GM12875 (cell line): Measurements from ENCODE around the gene ARHGEF28.

Experiments used
- H3K4me3 ChIP-seq: one replicate; pipeline ENCODE4 v1.5.1; 2011; ENCODE audit warnings: low read depth, low read length, control low read depth
- TF ChIP-seq, protein P1 (sequence below): IDR thresholded peaks from 2 replicates; pipeline ENCODE4 v1.5.1; 2011; ENCODE audit warnings: low read depth, mild to moderate bottlenecking, control low read depth, inconsistent platforms, low read length, moderate library complexity, borderline replicate concordance; ENCODE audit not compliant: insufficient read depth

The ARHGEF28 gene

DNA sequence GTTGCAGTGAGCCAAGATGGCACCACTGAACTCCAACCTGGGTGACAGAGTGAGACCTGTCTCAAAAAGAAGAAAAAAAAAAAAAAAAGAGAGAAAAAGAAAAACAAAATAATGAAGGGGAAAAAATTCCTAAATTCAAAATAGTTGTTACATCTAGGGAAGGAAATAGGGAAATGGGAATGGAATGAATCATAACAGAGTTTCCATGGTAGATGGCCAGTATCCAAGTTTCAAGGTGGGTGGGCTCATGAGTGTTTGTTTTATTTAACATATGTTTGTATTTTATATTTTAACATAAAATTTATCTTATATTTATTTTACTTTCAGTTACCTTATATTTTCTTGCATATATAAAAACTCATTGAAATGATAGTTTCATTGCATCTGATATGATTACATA is 215.6 kb downstream of the ARHGEF28 start:
- no peak overlapping the region for H3K4me3 ChIP-seq
- TF ChIP-seq, protein P1, sequence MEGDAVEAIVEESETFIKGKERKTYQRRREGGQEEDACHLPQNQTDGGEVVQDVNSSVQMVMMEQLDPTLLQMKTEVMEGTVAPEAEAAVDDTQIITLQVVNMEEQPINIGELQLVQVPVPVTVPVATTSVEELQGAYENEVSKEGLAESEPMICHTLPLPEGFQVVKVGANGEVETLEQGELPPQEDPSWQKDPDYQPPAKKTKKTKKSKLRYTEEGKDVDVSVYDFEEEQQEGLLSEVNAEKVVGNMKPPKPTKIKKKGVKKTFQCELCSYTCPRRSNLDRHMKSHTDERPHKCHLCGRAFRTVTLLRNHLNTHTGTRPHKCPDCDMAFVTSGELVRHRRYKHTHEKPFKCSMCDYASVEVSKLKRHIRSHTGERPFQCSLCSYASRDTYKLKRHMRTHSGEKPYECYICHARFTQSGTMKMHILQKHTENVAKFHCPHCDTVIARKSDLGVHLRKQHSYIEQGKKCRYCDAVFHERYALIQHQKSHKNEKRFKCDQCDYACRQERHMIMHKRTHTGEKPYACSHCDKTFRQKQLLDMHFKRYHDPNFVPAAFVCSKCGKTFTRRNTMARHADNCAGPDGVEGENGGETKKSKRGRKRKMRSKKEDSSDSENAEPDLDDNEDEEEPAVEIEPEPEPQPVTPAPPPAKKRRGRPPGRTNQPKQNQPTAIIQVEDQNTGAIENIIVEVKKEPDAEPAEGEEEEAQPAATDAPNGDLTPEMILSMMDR, result no peak

DNA sequence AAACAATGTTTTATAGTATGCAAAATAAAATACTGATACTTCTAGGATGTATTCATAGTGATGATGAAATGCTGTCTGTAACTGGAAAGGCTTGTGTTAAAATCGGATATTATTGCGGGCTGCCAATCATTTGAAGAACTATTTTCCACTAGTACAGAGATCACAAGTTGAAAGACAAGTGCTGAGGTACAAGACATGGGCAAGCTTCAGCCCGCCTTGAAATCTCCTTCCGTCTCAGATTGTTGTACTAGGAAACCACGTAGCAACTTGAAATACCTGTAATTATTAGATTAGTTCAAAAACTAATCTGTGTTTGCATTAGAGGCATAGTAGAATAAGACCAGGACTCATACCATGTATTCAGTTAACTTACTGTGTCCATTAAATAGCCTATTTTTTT is 218.2 kb downstream of the ARHGEF28 start:
- TF ChIP-seq, protein P1, result no peak
- H3K4me3 ChIP-seq, result no peak overlapping the region

DNA sequence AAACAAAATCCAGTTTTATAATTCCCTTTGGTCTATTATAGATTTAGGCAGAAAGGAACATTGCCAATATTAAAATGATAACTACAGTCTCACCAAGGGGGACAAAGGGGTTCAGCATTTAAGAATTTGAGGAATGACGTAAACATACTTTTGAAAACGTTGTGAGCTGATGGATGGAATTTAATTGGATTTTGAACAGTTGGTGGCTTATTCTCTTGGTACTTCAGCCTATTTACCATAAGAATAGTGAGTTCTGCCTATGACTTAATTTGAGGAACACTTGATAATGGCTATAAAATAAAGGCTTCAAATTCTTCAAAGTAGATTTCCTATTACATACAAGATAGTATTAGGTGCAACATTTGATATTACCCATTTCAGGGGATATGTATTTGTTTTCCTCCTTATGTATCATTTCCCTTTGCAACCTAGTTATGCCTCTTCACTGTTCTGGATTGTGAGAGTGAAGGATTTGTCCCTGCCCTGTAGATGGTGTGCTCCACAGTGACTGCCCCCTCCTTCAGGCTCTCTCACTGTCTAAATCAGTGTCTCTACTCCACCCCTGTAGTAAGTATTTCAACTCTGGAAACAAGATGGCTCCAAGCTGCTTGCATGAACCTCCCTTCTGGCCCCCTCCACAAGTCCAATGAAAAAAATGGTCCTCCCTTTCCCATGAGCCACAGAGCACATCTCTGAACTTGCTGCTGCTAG is 225.6 kb downstream of the ARHGEF28 start:
- H3K4me3 ChIP-seq, result no peak overlapping the region
- TF ChIP-seq, protein P1, result no peak

DNA sequence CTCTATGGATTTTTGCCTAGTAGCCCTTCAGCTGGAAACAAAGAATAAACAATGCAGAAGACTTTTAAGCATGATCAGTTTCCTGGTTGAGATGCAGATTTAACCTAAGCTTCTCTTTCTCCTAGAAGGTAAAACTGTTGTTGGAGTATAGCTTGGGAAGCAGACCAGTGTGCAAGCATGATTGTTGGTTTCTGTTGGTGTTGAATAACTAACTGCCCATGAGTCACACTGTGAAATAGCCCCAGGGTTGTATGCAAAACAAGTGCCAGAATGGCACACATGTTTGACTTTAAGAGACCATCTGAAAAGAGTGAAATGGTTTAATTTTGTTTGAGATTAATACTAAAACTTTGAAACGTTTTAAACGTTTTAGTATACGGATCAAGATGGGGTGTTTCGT is 227.1 kb downstream of the ARHGEF28 start:
- no peak overlapping the region for H3K4me3 ChIP-seq
- TF ChIP-seq, protein P1, result no peak

DNA sequence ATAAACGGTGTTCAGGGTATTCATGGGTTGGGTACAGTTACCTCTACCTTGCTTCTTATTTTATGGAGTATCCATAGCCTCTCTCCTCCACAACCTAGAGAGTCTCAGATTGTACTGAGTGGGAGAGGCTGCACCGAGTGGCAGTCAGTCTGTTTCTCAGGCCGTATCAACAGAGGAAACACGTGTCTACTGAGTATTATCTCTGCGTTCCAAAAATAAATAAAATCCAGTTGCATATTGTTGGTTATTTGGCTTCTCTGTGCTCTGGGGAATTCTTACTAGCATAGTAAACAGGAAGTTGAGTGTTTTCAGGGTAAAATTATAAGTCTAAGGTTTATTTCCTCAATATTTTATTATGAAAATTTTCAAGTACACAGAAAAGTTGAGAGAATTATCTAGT is 231.0 kb downstream of the ARHGEF28 start:
- H3K4me3 ChIP-seq, result no peak overlapping the region
- TF ChIP-seq, protein P1, result no peak

DNA sequence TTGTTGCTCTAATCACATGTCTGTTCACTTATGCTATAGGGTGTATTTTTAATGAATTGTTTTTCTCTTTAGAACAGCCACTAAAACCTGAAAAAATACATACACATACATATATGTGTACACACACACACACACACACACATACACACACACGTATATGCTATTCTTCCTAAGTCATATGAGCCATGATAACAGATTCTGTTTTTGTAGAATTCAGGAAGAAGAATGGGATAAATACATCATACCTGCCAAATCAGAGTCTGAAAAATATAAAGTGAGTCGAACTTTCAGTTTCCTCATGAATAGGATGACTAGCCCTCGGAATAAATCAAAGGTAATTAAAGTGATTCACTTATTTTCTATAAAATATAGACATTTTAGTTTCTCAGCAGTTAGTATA is 231.4 kb downstream of the ARHGEF28 start:
- TF ChIP-seq, protein P1, result no peak
- H3K4me3 ChIP-seq, result no peak overlapping the region

DNA sequence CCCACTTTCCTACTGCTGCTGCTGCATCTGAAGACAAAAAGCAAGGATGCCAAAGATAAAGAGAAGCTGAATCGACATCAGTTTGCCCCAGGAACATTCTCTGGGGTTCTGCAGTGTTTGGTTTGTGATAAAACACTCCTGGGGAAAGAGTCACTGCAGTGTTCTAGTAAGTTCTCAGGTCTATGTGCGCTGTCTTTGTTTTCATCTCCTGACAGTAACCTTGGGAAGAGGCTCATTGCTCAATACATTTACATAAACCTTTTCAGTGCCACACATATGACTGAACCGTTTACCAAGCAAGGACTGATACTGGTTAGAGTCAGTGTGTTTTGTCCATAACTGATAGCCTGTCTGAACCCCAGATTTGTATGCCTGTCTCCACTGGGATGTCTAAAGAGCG is 232.1 kb downstream of the ARHGEF28 start:
- H3K4me3 ChIP-seq, result no peak overlapping the region
- TF ChIP-seq, protein P1, result no peak
